Loucy (cell line): ENCODE data around the gene PPEF1.

Experiments
- CTCF ChIP-seq: fragments of 200-600 bp; sonication (generic); conservative IDR thresholded peaks from 2 replicates; pipeline ENCODE4 v1.5.1; 2014; ENCODE audit warnings: mild to moderate bottlenecking, antibody characterized with exemption, low read length
- EZH2phosphoT487 ChIP-seq: fragments of 200-600 bp; IDR thresholded peaks from 2 replicates; pipeline ENCODE4 v1.6.1; 2018; ENCODE audit warnings: antibody characterized with exemption, mild to moderate bottlenecking, moderate library complexity, borderline replicate concordance

GRCh38 chrX:18769812-18770573, 62.5 kb downstream of the PPEF1 start:
- 0 out of 2 replicates have a peak, but pooled peaks have one; percentile 17 for TF ChIP-seq CTCF
- TF ChIP-seq EZH2phosphoT487: no peak
